ENCODE measurements around the gene SMTNL2. TPM values are rescaled to one million over a fixed set of nuclear protein-coding genes. Genes with fewer than 3 reads are reported as not detected.

SMTNL2 gene
- total RNA-seq, 1 donor, result not detected

DNA sequence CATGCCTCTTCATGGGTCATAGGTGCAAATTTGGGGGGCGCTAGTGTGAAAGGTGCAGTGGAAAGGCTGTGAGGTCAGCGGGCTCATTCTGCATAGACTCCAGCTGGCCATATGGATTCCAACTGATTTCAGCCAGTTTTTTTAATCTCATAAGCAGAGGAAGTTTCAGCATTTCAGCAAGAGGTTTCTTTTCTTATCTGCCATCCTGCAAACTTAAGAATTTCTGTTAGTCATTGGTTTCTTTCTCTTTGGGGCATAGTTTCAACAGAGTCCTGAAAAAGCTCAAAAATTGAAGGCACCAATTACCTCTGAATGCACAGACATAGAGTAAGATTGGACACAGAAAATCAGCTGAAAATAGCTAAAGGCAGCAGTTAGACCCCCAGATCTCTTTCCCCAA, 73.3 kb downstream of the SMTNL2 start:
- peak; percentile 57 for DNase-seq (ENCODE audit: low read depth)
- H3K4me3 ChIP-seq (ENCODE audit: low read depth, low read length), result no peak overlapping the region
- TF ChIP-seq, protein P1, sequence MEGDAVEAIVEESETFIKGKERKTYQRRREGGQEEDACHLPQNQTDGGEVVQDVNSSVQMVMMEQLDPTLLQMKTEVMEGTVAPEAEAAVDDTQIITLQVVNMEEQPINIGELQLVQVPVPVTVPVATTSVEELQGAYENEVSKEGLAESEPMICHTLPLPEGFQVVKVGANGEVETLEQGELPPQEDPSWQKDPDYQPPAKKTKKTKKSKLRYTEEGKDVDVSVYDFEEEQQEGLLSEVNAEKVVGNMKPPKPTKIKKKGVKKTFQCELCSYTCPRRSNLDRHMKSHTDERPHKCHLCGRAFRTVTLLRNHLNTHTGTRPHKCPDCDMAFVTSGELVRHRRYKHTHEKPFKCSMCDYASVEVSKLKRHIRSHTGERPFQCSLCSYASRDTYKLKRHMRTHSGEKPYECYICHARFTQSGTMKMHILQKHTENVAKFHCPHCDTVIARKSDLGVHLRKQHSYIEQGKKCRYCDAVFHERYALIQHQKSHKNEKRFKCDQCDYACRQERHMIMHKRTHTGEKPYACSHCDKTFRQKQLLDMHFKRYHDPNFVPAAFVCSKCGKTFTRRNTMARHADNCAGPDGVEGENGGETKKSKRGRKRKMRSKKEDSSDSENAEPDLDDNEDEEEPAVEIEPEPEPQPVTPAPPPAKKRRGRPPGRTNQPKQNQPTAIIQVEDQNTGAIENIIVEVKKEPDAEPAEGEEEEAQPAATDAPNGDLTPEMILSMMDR (IDR thresholded peaks at IDR 0.05; ENCODE audit: insufficient read depth, low read depth, low read length), result no peak

Small RNAs within 50 kb of the gene (small RNA-seq; reads per million reads assigned to genes)
- not detected for gene RNU6-955P

Other genes starting within 250 kb of the SMTNL2 start
- 37.7 and 45.3 TPM in 2 replicates for gene UBE2G1, start 217.9 kb upstream of the SMTNL2 start, total RNA-seq
- not detected in 2 replicates for gene SPNS3, start 150.6 kb upstream of the SMTNL2 start, total RNA-seq
- under 0.01 and 0.43 TPM in 2 replicates for gene SPNS2, start 85.6 kb upstream of the SMTNL2 start, total RNA-seq
- gene MYBBP1A, start 29.1 kb upstream of the SMTNL2 start, total RNA-seq, result 61.7 and 71.2 TPM in 2 replicates
- not detected in 2 replicates for gene GGT6, start 24.0 kb upstream of the SMTNL2 start, total RNA-seq
- gene ALOX15, start 57.1 kb downstream of the SMTNL2 start, total RNA-seq, result not detected in 2 replicates
- 17.7 and 19.6 TPM in 2 replicates for gene PELP1, start 119.6 kb downstream of the SMTNL2 start, total RNA-seq
- 3.5 TPM in 2 replicates for gene ARRB2, start 126.1 kb downstream of the SMTNL2 start, total RNA-seq
- 9.9 and 11.0 TPM in 2 replicates for gene MED11, start 146.9 kb downstream of the SMTNL2 start, total RNA-seq
- gene ZMYND15, start 155.3 kb downstream of the SMTNL2 start, total RNA-seq, result not detected in 2 replicates
- 0.64 and 0.86 TPM in 2 replicates for gene CXCL16, start 155.4 kb downstream of the SMTNL2 start, total RNA-seq
- gene TM4SF5, start 187.4 kb downstream of the SMTNL2 start, total RNA-seq, result not detected in 2 replicates
- 0.64 TPM in 1 of 2 replicates, not detected in the other for gene VMO1, start 201.8 kb downstream of the SMTNL2 start, total RNA-seq
- not detected in 2 replicates for gene GLTPD2, start 204.4 kb downstream of the SMTNL2 start, total RNA-seq
- gene PSMB6, start 211.6 kb downstream of the SMTNL2 start, total RNA-seq, result 149 and 157 TPM in 2 replicates
- gene PLD2, start 222.6 kb downstream of the SMTNL2 start, total RNA-seq, result 11.7 and 13.9 TPM in 2 replicates
- 21.6 and 38.0 TPM in 2 replicates for gene MINK1, start 248.8 kb downstream of the SMTNL2 start, total RNA-seq